GM21528 (cell line): ENCODE results near the gene FYN.
"Not testable (repeated sequence)": the region's sequence is repeated elsewhere in the genome, so short reads cannot be mapped to it uniquely, and the experiment has no call there.

Source experiments
- ATAC-seq: cut with Tn5 transposase; IDR thresholded peaks from one replicate; pipeline ENCODE4 v1.9.1; 2021; ENCODE audit warnings: mild to moderate bottlenecking, moderate library complexity; ENCODE audit not compliant: unreplicated experiment, low FRiP score

Gene FYN

GRCh38 chr6:111691345-111692225 lies 181.7 kb downstream of the FYN start:
- no peak for ATAC-seq

GRCh38 chr6:111689946-111690345 lies 183.3 kb downstream of the FYN start:
- no peak for ATAC-seq

- no peak for ATAC-seq
Measured at GRCh38 chr6:111689419-111689818, 183.8 kb downstream of the FYN start.

- no peak for ATAC-seq
Measured at GRCh38 chr6:111688331-111688730, 184.9 kb downstream of the FYN start.

GRCh38 chr6:111687652-111688051 lies 185.6 kb downstream of the FYN start:
- no peak for ATAC-seq

- no peak for ATAC-seq
Measured at GRCh38 chr6:111686932-111687266, 186.4 kb downstream of the FYN start.

- no peak for ATAC-seq
Measured at GRCh38 chr6:111686249-111686931, 186.9 kb downstream of the FYN start.

- no peak for ATAC-seq
Measured at GRCh38 chr6:111685526-111685925, 187.7 kb downstream of the FYN start.

GRCh38 chr6:111685058-111685457 lies 188.2 kb downstream of the FYN start:
- ATAC-seq: no peak

- no peak for ATAC-seq
Measured at GRCh38 chr6:111683749-111684267, 189.4 kb downstream of the FYN start.

GRCh38 chr6:111683157-111683556 lies 190.1 kb downstream of the FYN start:
- ATAC-seq: no peak

GRCh38 chr6:111681860-111682259 lies 191.4 kb downstream of the FYN start:
- no peak for ATAC-seq

GRCh38 chr6:111680811-111681609 lies 192.2 kb downstream of the FYN start:
- ATAC-seq: not testable (repeated sequence)

GRCh38 chr6:111680015-111680712 lies 193.1 kb downstream of the FYN start:
- ATAC-seq: no peak

- no peak for ATAC-seq
Measured at GRCh38 chr6:111679126-111679858, 194.0 kb downstream of the FYN start.

- no peak for ATAC-seq
Measured at GRCh38 chr6:111677249-111677990, 195.8 kb downstream of the FYN start.

GRCh38 chr6:111676383-111676782 lies 196.9 kb downstream of the FYN start:
- no peak for ATAC-seq

- ATAC-seq: no peak
Measured at GRCh38 chr6:111674883-111675282, 198.4 kb downstream of the FYN start.

GRCh38 chr6:111674413-111674812 lies 198.8 kb downstream of the FYN start:
- ATAC-seq: no peak
